GOT3 (cell line): ENCODE results near the gene LRRFIP2.

ENCODE experiments used
- DNase-seq: peaks from one replicate; lab custom pipeline; 2025; ENCODE audit warnings: mixed read lengths; lab: John Stamatoyannopoulos, UW

LRRFIP2 gene

GRCh38 chr3:37025561-37026335 lies 148.6 kb downstream of the LRRFIP2 start:
- DNase-seq: no peak

DNA sequence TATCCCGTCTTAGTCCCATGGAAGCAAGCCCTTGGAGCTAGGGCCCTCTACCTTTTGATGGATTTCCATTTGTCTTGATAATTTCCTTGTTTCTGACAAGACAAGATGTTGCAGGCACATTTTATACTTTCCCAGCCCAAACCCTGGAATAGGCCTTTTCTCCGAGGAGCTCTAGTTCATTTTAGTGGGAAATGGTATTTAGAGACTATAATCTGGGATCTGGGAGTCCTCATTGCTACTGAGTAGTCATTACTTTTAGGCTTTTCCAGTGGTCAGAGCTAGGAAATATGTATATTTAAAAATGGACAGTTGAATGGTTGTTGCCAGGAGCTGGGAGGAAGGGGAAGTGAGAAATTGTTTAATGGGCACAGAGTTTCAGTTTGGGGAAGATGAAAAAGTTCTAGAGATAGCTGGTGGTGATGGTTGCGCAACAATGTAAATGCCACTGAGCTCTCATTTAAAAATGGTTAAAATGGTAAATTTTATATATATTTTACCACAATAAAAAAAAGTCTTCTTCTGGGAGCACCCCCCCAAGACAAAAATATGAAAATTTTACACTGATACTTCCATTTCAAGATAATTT lies 149.5 kb downstream of the LRRFIP2 start:
- DNase-seq: no peak

DNA sequence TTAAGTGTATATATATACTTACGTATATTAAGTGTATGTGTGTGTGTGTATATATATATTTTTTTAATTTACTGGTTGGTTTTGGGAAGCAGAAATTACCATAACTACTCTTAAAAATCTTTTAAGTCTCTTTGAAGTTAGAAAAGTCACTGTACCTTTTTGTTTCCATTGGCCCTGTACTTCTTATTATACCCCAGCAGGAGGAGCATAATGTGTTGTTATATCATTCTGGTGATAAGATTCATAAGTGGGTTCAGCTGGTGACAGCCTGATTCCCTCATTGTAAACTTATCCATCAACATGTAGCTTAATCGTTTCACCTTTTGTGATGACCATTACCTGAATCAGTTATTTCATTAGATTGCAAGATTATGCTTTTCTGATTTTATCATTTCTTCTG lies 150.3 kb downstream of the LRRFIP2 start:
- no peak for DNase-seq

GRCh38 chr3:37017683-37018082 lies 156.7 kb downstream of the LRRFIP2 start:
- no peak for DNase-seq

GRCh38 chr3:37016903-37017302 lies 157.5 kb downstream of the LRRFIP2 start:
- DNase-seq: no peak

DNA sequence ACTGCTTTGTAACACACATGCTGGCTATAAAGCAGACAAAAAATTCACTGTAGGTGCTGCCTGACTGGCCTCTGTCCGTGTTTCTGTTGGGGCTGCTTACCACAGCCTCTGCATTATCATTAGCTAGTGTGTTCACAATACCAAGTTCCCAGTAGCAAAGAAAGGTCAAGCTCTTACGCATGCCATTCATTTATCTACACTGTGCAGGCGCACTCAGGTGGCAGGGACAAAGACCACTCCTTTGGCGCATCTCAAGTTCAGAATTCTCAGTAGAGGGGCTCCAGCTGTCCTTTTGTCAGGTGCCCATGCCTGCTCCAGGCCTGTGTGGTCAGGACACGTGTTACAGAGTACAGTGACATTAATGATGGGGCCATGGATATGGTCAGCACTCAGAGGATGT lies 158.7 kb downstream of the LRRFIP2 start:
- no peak for DNase-seq

- DNase-seq: no peak
These were observed 159.8 kb downstream of the LRRFIP2 start for GRCh38 chr3:37014620-37015019.
